Glutamatergic neuron (in vitro differentiated cells): ENCODE measurements around the gene DYNC2H1. TPM values are rescaled to one million over a fixed set of nuclear protein-coding genes. Genes with fewer than 3 reads are reported as not detected.

Experiments
- DNase-seq: peaks from one replicate; pipeline ENCODE4 v3.0.0; 2022
- H3K27ac Mint-ChIP-seq: one replicate; pipeline ENCODE4 v1.8.0; 2020; ENCODE audit warnings: mild to moderate bottlenecking, mixed read lengths, inconsistent platforms; ENCODE audit not compliant: unreplicated experiment
- H3K27me3 Mint-ChIP-seq: one replicate; pipeline ENCODE4 v1.8.0; 2020; ENCODE audit warnings: mild to moderate bottlenecking, moderate library complexity, mixed read lengths, inconsistent platforms; ENCODE audit not compliant: unreplicated experiment
- H3K36me3 Mint-ChIP-seq: one replicate; pipeline ENCODE4 v1.8.0; 2020; ENCODE audit warnings: mild to moderate bottlenecking, mixed read lengths, inconsistent platforms; ENCODE audit not compliant: unreplicated experiment
- H3K4me1 Mint-ChIP-seq: one replicate; pipeline ENCODE4 v1.8.0; 2020; ENCODE audit warnings: mild to moderate bottlenecking, low read depth, mixed read lengths, inconsistent platforms; ENCODE audit not compliant: unreplicated experiment
- H3K4me3 Mint-ChIP-seq: one replicate; pipeline ENCODE4 v1.8.0; 2020; ENCODE audit warnings: mild to moderate bottlenecking, mixed read lengths, inconsistent platforms; ENCODE audit not compliant: unreplicated experiment
- H3K9me3 Mint-ChIP-seq: one replicate; pipeline ENCODE4 v1.8.0; 2020; ENCODE audit warnings: mild to moderate bottlenecking, moderate library complexity, mixed read lengths, inconsistent platforms; ENCODE audit not compliant: unreplicated experiment
- total RNA-seq: library from RNA; stranded (reverse); fragmentation: NEBNext Ultra II Directional; extraction: Animal tissue kit (Norgen Biotek cat#: 25700); gene quantifications from one replicate; pipeline ENCODE4 v1.2.1, GENCODE V29; 2021; ENCODE audit not compliant: unreplicated experiment
- TF ChIP-seq, protein P1 (sequence below): fragments of 200-600 bp; sonication (generic); IDR thresholded peaks from one replicate; pipeline ENCODE4 v1.5.0; 2021; ENCODE audit not compliant: partially characterized antibody, unreplicated experiment

The DYNC2H1 gene
- total RNA-seq, 1 donor from 2014 or later = 9.7 TPM

DNA sequence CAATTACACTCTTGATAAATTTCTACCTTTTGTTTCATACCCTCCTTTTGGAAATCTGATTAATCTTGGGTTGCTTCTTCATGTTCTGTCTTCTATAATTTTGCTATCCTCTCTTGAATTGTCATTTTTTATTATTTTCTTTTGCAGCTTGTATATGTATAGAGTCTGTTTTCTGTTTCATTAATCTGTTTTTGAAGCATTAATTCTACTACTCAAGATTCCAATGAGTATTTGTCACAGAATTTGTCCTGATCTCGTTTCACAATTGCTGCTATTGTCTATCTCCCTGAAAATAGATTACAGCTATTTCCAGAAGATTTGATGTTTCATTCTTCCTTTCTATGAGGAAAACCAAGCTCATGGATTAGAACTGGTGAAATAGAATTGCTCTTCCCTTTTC is 406.1 kb downstream of the DYNC2H1 start:
- no peaks in the 10 kb centered on the region for H3K9me3 Mint-ChIP-seq
- no peak for DNase-seq
- H3K4me1 Mint-ChIP-seq = no peaks in the 10 kb centered on the region
- no peaks in the 10 kb centered on the region for H3K36me3 Mint-ChIP-seq
- peaks cover 2% of the 10 kb centered on the region for H3K27me3 Mint-ChIP-seq
- TF ChIP-seq, protein P1, sequence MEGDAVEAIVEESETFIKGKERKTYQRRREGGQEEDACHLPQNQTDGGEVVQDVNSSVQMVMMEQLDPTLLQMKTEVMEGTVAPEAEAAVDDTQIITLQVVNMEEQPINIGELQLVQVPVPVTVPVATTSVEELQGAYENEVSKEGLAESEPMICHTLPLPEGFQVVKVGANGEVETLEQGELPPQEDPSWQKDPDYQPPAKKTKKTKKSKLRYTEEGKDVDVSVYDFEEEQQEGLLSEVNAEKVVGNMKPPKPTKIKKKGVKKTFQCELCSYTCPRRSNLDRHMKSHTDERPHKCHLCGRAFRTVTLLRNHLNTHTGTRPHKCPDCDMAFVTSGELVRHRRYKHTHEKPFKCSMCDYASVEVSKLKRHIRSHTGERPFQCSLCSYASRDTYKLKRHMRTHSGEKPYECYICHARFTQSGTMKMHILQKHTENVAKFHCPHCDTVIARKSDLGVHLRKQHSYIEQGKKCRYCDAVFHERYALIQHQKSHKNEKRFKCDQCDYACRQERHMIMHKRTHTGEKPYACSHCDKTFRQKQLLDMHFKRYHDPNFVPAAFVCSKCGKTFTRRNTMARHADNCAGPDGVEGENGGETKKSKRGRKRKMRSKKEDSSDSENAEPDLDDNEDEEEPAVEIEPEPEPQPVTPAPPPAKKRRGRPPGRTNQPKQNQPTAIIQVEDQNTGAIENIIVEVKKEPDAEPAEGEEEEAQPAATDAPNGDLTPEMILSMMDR = no peak
- no peak overlapping the region for H3K27ac Mint-ChIP-seq
- no peak overlapping the region for H3K4me3 Mint-ChIP-seq

DNA sequence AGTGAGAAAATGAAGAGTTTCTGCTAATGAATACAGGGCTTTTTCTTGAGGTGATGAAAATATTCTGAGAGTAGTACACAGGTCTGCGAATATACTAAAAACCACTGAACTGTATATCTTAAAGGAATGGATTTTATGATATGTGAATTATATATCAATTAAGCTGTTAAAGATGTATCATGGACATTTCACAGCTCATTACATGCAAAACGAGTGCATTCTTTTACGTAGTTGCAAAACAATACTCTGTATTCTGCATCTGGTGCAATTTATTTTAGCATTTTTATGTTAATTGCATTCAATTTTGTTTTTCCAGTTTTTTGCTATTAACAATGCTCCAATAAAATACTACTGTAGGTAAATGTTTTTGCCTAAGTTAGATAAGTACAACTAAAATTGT is 411.6 kb downstream of the DYNC2H1 start:
- Mint-ChIP-seq H3K36me3 (no peaks in the 10 kb centered on the region), H3K27me3 (peaks cover 2% of the 10 kb centered on the region), H3K4me1 (no peaks in the 10 kb centered on the region), H3K27ac (no peak overlapping the region), H3K4me3 (no peak overlapping the region), H3K9me3 (no peaks in the 10 kb centered on the region)
- TF ChIP-seq, protein P1 = no peak
- no peak for DNase-seq

DNA sequence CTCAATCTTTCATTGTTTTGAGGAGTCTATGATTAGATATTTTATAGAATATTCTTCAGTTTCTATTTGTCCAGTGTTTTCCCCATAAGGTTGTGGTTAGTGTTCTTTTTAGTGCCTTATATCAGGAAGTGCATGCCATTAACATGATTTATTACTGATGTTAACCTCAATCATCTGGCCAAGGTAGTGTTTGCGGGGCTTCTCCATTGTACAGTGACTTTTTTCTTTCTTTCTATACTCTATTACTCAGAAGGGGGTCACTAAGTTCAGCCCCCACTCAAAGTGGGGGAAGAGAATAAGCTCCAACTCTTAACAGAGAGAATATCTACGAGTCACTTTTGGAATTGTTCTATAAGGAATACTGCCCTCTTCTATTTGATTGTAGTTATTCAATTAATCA is 415.8 kb downstream of the DYNC2H1 start:
- Mint-ChIP-seq H3K4me1 (peaks cover 2% of the 10 kb centered on the region), H3K36me3 (no peaks in the 10 kb centered on the region), H3K9me3 (no peaks in the 10 kb centered on the region), H3K4me3 (no peak overlapping the region), H3K27me3 (no peaks in the 10 kb centered on the region), H3K27ac (no peak overlapping the region)
- DNase-seq = no peak
- TF ChIP-seq, protein P1 = no peak

DNA sequence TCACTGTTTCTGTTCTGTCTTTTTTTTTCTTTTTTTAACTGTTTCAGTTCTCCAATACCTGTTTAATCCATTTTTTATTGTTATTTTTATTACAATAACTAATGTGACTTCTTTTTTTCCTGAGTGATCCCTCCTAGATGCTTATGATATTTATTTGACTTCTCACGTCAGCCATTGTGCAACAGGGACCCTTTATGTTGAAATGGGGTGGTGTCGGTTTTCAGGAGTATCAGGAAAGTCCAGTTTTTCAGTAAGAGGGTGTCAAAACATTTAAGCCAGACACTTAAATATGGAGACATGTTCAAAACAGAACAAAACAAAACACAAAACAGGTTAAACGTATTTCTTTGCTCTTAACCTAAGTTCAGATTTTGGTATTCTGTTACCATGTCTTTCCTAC is 418.8 kb downstream of the DYNC2H1 start:
- peaks cover 1% of the 10 kb centered on the region for H3K9me3 Mint-ChIP-seq
- no peak overlapping the region for H3K27ac Mint-ChIP-seq
- TF ChIP-seq, protein P1 = no peak
- H3K27me3 Mint-ChIP-seq = no peaks in the 10 kb centered on the region
- H3K4me1 Mint-ChIP-seq = peaks cover 2% of the 10 kb centered on the region
- H3K36me3 Mint-ChIP-seq = no peaks in the 10 kb centered on the region
- H3K4me3 Mint-ChIP-seq = no peak overlapping the region
- DNase-seq = no peak

DNA sequence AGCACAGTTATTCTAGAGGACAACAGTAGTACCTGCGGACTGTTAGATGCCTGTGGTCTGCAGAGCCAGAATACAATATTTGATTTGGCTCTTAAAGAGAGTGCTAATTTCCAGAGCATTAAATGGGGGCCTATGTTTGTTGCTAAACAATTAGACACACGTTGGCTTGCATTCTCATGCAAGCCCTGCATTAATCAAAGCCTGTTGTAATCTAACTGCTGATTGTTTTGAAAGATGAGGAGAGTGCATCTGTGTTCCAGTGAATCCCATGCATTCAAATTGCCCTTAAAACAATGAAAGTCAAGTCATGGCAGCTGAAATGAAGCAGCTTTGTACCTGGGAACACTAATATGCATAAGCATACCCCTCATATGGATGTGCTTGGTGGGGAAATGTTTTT is 419.4 kb downstream of the DYNC2H1 start:
- H3K4me1 Mint-ChIP-seq = peaks cover 2% of the 10 kb centered on the region
- no peaks in the 10 kb centered on the region for H3K27me3 Mint-ChIP-seq
- TF ChIP-seq, protein P1 = no peak
- H3K4me3 Mint-ChIP-seq = no peak overlapping the region
- no peak overlapping the region for H3K27ac Mint-ChIP-seq
- DNase-seq = no peak
- no peaks in the 10 kb centered on the region for H3K36me3 Mint-ChIP-seq
- peaks cover 1% of the 10 kb centered on the region for H3K9me3 Mint-ChIP-seq
